HG03064 (cell line): Measurements from ENCODE around the gene EIF3D.

Experiments used
- ATAC-seq: cut with Tn5 transposase; IDR thresholded peaks from one replicate; pipeline ENCODE4 v1.9.1; 2021; ENCODE audit warnings: low read depth; ENCODE audit not compliant: unreplicated experiment

EIF3D gene

DNA sequence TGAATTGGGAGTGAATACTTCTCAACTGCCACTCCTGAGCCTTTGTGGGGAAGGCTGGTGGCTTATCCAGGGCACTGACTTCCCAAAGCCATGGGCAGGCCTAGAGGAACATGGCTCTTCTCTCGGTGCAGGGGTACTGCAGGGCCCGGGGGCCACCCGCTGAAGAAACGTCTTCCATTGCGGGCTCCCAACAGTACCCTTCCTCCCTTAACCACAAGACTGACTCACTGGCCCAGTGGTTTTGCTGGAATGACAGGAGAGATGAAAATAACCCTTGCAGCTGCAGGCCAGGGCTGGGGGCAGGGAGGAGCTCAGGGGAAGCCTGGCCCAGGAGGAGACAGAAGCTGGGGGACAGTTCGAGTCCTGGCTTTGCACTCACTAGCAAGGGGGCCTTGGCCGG, 61.0 kb downstream of the EIF3D start:
- ATAC-seq, result no peak

- ATAC-seq, result no peak
Measured at GRCh38 chr22:36467042-36467810, 61.7 kb downstream of the EIF3D start.

- ATAC-seq, result no peak
Measured at GRCh38 chr22:36466258-36466657, 62.7 kb downstream of the EIF3D start.

- no peak for ATAC-seq
Measured at GRCh38 chr22:36465232-36466021, 63.5 kb downstream of the EIF3D start.

DNA sequence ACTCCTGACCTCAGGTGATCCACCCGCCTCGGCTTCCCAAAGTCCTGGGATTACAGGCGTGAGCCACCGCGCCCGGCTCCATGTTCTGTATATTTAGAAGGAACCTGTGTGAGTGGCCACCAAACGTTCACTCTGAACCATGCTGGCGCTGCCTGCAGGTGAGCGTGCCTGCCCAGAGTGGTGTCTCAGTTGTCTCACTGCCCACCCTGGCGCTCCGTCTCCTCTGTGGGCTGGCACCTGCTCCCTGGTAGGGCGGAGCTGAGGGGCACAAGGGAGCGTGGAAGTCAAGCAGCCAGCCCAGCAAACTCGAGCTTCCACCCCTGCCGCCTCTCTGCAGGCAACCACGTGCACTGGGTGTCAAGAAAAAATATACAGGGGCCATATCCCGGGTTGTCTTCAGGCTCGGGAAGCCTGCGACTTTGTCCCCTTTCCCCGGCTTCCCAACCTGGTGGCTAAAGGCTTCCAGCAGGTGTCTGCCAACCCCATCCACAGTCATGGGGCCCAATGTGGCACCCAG, 64.2 kb downstream of the EIF3D start:
- no peak for ATAC-seq

- no peak for ATAC-seq
Measured at GRCh38 chr22:36463783-36464184, 65.2 kb downstream of the EIF3D start.

GRCh38 chr22:36461665-36462649, 67.0 kb downstream of the EIF3D start:
- ATAC-seq, result no peak
